Naive B cell (primary cell): ENCODE results near the gene DNAJC7. TPM values are rescaled to one million over a fixed set of nuclear protein-coding genes. Genes with fewer than 3 reads are reported as not detected.

Experiments
- ATAC-seq, 2 donors: fragments of 150-1000 bp; cut with Tn5 transposase; 2 replicates each; pipeline ENCODE4 v1.10.0; 2021; ENCODE audit warnings: low read depth in 2 of 2, mild to moderate bottlenecking in 2 of 2, moderate library complexity in 2 of 2
- DNase-seq: peaks from one replicate; pipeline ENCODE4 v3.0.0; 2022
- H3K27ac Mint-ChIP-seq, 6 donors: one replicate each; pipeline ENCODE4 v1.8.0; 2020 to 2022; ENCODE audit warnings: mild to moderate bottlenecking in 6 of 6, mixed read lengths in 6 of 6, moderate library complexity in 5 of 6, inconsistent platforms in 2 of 6
- H3K27me3 Mint-ChIP-seq, 3 donors: one replicate each; pipeline ENCODE4 v1.8.0; 2021 to 2022; ENCODE audit warnings: mixed read lengths in 3 of 3, mild to moderate bottlenecking in 1 of 3
- H3K36me3 Mint-ChIP-seq, 2 donors: one replicate each; pipeline ENCODE4 v1.8.0; 2020 to 2022; ENCODE audit warnings: mixed read lengths in 2 of 2, inconsistent platforms in 1 of 2, mild to moderate bottlenecking in 1 of 2
- H3K4me1 Mint-ChIP-seq, 3 donors: one replicate each; pipeline ENCODE4 v1.8.0; 2020 to 2022; ENCODE audit warnings: mixed read lengths in 3 of 3, inconsistent platforms in 1 of 3, mild to moderate bottlenecking in 1 of 3, moderate library complexity in 1 of 3
- H3K4me3 Mint-ChIP-seq, 8 donors: one replicate each; pipeline ENCODE4 v1.8.0; 2020 to 2022; ENCODE audit warnings: mild to moderate bottlenecking in 8 of 8, mixed read lengths in 8 of 8, moderate library complexity in 8 of 8, inconsistent platforms in 2 of 8
- H3K9me3 Mint-ChIP-seq, 7 donors: one replicate each; pipeline ENCODE4 v1.8.0; 2020 to 2022; ENCODE audit warnings: mixed read lengths in 7 of 7, mild to moderate bottlenecking in 5 of 7, inconsistent platforms in 2 of 7, moderate library complexity in 1 of 7
- polyA plus RNA-seq, 6 donors: library from polyadenylated mRNA; unstranded; fragments of 300-500 nt; fragmentation: Illumina TruSeq; gene quantifications; one replicate each; pipeline ENCODE4 v1.2.3, GENCODE V29; 2021; ENCODE audit warnings: low read depth in 6 of 6

DNAJC7 gene
- polyA plus RNA-seq, 6 donors from 2014 or later, result 33.4 to 98.0 (median 77.4) TPM

DNA sequence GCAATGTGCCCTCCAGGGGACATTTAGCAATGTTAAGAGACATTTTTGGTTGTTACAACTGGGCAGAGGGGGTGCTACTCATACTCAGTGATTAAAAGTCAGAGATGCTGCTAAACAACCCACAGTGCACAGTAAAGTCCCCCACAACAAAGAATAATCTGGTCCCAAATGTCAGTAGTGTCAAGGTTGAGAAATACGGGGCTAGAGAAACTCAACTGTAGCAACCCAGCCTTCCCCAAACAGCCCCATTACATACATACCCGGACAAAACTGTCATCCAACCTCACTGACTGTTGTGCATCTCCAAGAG lies 20.4 kb downstream of the DNAJC7 start:
- Mint-ChIP-seq H3K27ac (peak overlapping the region; percentile 41 to 98 (median 91)), H3K36me3 (peaks cover 9 to 20% of the 10 kb centered on the region in 2 donors), H3K4me1 (peaks cover 15 to 21% (median 17%) of the 10 kb centered on the region in 3 donors), H3K9me3 (no peaks in the 10 kb centered on the region), H3K4me3 (peak overlapping the region in 6 of 8 donors; percentile 4 to 84 (median 80)), H3K27me3 (no peaks in the 10 kb centered on the region)
- DNase-seq, result no peak
- no peak for ATAC-seq

DNA sequence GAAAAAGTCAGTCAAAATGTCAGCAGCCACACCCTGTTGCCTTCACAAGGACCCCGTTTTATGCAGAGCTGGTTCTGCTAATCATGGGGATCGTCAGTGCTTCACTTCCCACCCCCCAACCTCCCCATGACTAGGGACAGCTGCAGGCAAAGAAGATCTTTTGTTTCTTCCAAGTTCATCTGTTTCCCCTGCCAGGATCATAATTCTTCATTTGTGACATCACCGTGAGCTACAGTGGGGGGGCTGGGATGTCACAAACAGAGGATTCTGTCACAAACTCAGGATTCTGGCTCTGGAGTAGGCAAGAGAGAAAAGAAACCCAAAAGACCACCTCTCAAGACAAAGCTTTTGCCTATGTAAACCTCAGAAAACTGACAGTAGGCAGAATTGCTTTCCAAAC lies 24.7 kb downstream of the DNAJC7 start:
- peaks cover 15 to 21% (median 20%) of the 10 kb centered on the region in 3 donors for H3K4me1 Mint-ChIP-seq
- no peak for DNase-seq
- peaks cover 13 to 19% of the 10 kb centered on the region in 2 donors for H3K36me3 Mint-ChIP-seq
- H3K27me3 Mint-ChIP-seq, result no peaks in the 10 kb centered on the region
- no peak for ATAC-seq
- no peaks in the 10 kb centered on the region for H3K9me3 Mint-ChIP-seq
- H3K4me3 Mint-ChIP-seq, result peak overlapping the region in 1 of 8 donors; percentile 47
- H3K27ac Mint-ChIP-seq, result peak overlapping the region in 1 of 6 donors; percentile 87

DNA sequence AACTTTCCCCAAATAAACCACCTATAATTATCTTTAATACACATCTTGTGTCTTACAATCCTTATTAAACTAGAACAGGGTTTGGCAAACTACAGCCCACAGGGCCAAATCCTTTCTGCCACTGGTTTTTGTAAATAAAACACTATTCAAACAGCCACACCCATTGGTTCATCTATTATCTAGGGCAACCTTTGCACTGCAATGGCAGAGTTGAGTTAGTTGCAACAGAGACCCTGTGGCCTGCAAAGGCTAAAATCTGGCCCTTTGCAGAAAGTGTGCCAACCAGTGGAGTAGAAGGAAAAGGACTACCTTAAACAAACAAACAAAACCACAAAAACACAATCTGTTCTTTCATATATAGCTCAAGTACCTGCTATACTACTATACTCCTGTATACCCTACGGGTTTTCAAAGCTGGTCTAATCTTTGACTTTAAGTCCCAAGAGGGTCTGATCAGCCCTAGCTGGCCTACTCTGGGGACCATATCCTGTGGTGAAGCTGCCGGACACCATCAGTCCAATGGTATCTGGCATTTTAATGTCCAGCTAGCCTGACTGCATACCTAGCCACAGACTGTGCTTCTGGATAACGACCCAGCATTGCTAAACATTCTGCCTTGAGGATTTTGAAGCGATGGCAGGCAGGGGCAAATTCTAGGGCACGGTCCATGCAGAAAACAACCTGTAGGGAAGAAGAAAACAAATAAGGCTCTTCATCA lies 27.4 kb downstream of the DNAJC7 start:
- ATAC-seq, result no peak
- Mint-ChIP-seq H3K4me1 (peaks cover 0 to 5% (median 0%) of the 10 kb centered on the region in 3 donors), H3K4me3 (no peak overlapping the region), H3K9me3 (no peaks in the 10 kb centered on the region), H3K36me3 (peaks cover 7 to 14% of the 10 kb centered on the region in 2 donors), H3K27me3 (no peaks in the 10 kb centered on the region), H3K27ac (no peak overlapping the region)
- no peak for DNase-seq

DNA sequence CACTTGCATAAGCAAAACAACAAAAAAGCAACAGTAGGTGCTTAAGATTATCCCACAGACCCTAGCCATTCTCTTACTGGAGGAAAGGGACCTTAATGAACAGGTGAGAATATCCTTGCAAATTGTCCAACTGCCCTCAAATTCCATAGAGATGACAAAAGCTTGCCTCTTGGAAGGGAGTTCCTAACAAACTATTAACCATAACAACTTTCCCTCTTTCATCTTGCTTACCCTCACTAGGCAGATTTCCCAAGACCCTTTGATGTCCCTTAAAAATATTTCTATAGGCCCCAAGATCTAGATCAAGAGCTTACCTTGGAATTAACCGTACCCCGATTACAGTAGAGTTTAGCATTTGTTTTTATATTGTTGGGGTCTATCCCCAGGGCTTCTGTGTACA lies 28.8 kb downstream of the DNAJC7 start:
- Mint-ChIP-seq H3K27ac (peak overlapping the region in 2 of 6 donors; percentile 30 to 88), H3K4me3 (no peak overlapping the region), H3K4me1 (peaks cover 0 to 11% (median 0%) of the 10 kb centered on the region in 3 donors), H3K36me3 (peaks cover 15 to 17% of the 10 kb centered on the region in 2 donors), H3K27me3 (no peaks in the 10 kb centered on the region), H3K9me3 (no peaks in the 10 kb centered on the region)
- DNase-seq (no peak), ATAC-seq (no peak)

DNA sequence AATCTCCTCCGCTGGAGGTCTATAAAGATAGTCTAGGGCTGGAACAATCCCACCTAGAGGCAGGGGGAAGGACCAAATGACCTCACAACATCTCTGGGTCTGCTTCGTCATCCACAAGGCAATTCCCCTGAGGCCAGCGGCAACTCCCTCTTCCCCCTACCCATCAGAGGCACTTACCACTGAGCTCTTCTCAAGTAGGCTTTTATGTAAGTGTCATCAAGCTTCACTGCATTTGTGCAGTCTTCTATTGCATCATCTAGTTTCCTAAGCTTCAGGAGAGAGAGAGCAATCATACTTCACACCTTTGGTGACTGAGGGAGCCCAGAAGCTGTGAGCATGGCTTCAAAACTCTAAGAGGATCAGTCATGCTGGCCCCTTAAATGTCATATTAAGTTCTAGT lies 29.6 kb downstream of the DNAJC7 start:
- Mint-ChIP-seq H3K27ac (peak overlapping the region in 2 of 6 donors; percentile 37 to 38), H3K4me3 (no peak overlapping the region), H3K36me3 (peaks cover 16 to 17% of the 10 kb centered on the region in 2 donors), H3K4me1 (peaks cover 0 to 12% (median 0%) of the 10 kb centered on the region in 3 donors), H3K9me3 (no peaks in the 10 kb centered on the region), H3K27me3 (no peaks in the 10 kb centered on the region)
- ATAC-seq (no peak), DNase-seq (no peak)

DNA sequence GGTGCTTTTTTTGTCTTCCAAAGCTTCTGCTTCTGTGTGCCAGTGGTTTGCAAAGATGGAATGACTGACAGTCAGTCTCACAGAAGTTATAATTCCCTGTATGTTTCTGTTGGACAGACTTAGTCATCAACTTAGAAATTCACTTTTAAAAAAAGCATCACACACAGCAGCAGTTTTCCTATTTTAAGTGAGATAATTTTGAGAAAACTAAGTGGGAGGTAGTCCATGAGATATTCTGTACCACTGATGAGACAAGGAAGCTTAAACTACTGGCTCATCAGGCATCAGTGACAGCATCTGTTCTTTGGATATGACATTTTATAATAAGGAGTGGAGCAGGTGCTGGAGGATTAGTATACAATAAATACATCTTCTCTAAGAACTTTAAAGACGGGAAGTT lies 30.6 kb downstream of the DNAJC7 start:
- Mint-ChIP-seq H3K4me3 (no peak overlapping the region), H3K9me3 (no peaks in the 10 kb centered on the region), H3K36me3 (peaks cover 22 to 25% of the 10 kb centered on the region in 2 donors), H3K27ac (peak overlapping the region in 1 of 6 donors; percentile 94), H3K4me1 (peaks cover 0 to 12% (median 0%) of the 10 kb centered on the region in 3 donors), H3K27me3 (no peaks in the 10 kb centered on the region)
- ATAC-seq (no peak), DNase-seq (no peak)

DNA sequence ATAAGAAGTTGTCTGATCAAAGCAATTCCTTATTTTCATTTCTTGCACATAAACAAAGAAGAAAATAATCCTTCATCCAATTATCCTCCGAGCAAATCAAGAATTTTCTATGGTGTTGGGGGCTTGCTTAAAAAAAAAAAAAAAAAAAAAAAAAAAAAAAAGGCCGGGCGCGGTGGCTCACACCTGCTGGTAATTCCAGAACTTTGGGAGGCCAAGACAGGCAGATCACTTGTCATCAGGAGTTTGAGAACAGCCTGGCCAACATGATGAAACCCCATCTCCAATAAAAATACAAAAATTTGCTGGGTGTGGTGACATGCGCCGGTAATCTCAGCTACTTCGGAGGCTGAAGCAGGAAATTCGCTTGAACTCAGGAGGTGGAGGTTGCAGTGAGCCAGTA lies 31.3 kb downstream of the DNAJC7 start:
- DNase-seq, result no peak
- no peaks in the 10 kb centered on the region for H3K27me3 Mint-ChIP-seq
- no peak overlapping the region for H3K27ac Mint-ChIP-seq
- peaks cover 0 to 12% (median 0%) of the 10 kb centered on the region in 3 donors for H3K4me1 Mint-ChIP-seq
- H3K9me3 Mint-ChIP-seq, result no peaks in the 10 kb centered on the region
- no peak for ATAC-seq
- H3K4me3 Mint-ChIP-seq, result no peak overlapping the region
- peaks cover 26 to 28% of the 10 kb centered on the region in 2 donors for H3K36me3 Mint-ChIP-seq

DNA sequence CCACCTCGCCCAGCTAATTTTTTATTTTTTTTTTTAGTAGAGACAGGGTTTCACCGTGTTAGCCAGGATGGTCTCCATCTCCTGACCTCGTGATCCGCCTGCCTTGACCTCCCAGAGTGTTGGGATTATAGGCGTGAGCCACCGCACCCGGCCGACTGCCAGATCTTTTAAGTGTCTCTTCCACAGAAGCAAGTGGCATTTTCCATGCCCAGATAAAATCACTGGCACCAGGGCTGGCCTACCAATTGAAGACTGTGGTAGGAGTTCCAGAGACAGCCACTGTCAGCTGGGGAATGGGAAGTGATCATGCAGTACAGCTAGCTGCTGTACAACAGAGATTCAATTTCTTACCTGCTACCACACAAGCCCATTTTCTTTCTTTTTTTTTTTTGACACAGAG lies 32.8 kb downstream of the DNAJC7 start:
- peaks cover 26 to 28% of the 10 kb centered on the region in 2 donors for H3K36me3 Mint-ChIP-seq

DNA sequence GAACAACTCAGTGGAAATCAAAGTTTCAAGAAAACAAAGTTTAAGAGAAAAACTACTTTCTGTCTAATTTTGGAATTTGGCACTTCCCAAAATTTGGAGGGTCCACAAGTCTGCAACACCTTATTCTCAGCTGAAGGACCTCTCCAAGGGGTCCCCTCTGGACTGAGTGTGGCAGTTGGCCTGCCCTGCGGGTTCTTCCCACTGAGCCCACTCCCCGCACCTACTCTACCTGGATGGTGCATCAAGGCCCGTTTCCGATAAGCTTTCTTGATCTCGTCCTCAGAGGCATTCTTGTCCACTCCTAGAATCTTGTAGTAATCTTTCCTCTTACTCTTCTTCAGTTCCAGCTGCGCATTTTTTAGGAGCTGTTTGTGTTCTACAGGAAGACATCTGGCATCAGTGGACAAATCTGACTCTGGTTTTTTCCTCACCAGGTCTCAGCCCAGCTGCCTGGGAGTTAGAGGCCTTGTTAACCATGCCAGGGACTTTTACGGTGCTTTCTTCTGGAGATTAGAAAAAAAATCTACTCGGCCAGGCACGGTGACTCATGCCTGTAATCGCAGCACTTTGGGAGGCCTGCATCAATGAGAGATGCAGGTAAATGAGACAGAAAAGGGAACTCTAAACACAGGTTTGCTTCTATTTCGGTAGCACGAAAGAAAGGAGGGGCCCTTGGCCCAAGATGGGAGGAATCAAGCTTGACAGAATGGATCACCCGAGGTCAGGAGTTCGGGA lies 35.0 kb downstream of the DNAJC7 start:
- H3K36me3 Mint-ChIP-seq, result peaks cover 15 to 19% of the 10 kb centered on the region in 2 donors
- no peak for ATAC-seq
- H3K27ac Mint-ChIP-seq, result peak overlapping the region in 5 of 6 donors; percentile 24 to 78 (median 72)
- no peak for DNase-seq
- H3K27me3 Mint-ChIP-seq, result no peaks in the 10 kb centered on the region
- H3K4me3 Mint-ChIP-seq, result peak overlapping the region in 1 of 8 donors; percentile 52
- H3K4me1 Mint-ChIP-seq, result peaks cover 0 to 7% (median 2%) of the 10 kb centered on the region in 3 donors
- H3K9me3 Mint-ChIP-seq, result no peaks in the 10 kb centered on the region

More for the DNA sequence above, 32.8 kb downstream of the DNAJC7 start:
- H3K4me3 Mint-ChIP-seq, result no peak overlapping the region
- ATAC-seq (no peak), DNase-seq (no peak)
- no peaks in the 10 kb centered on the region for H3K27me3 Mint-ChIP-seq
- no peaks in the 10 kb centered on the region for H3K9me3 Mint-ChIP-seq
- peak overlapping the region in 2 of 6 donors; percentile 26 to 29 for H3K27ac Mint-ChIP-seq
- peaks cover 0 to 12% (median 0%) of the 10 kb centered on the region in 3 donors for H3K4me1 Mint-ChIP-seq

DNA sequence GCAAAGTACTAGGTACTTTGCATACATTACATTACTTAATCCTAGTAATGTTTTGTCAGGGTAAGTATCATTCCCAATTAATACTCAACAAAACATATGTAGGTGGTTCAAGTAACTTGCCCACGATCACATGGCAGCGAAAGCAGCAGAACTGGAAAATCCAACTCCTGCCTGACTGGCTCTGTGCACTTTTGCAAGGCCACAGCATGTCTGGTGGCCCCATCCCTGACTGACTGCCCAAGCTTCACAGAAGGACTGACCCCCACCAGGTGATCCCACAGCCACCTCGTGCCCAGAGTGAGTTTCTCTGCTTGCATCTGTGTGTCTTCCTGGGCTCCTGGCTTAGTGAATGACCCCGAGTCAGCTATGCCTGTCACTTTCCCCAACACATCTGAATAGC lies 39.2 kb downstream of the DNAJC7 start:
- Mint-ChIP-seq H3K27me3 (no peaks in the 10 kb centered on the region), H3K27ac (peak overlapping the region in 1 of 6 donors; percentile 52), H3K36me3 (peaks cover 10 to 11% of the 10 kb centered on the region in 2 donors), H3K4me3 (peak overlapping the region in 1 of 8 donors; percentile 40), H3K4me1 (peaks cover 5 to 19% (median 5%) of the 10 kb centered on the region in 3 donors), H3K9me3 (no peaks in the 10 kb centered on the region)
- DNase-seq (no peak), ATAC-seq (no peak)

DNA sequence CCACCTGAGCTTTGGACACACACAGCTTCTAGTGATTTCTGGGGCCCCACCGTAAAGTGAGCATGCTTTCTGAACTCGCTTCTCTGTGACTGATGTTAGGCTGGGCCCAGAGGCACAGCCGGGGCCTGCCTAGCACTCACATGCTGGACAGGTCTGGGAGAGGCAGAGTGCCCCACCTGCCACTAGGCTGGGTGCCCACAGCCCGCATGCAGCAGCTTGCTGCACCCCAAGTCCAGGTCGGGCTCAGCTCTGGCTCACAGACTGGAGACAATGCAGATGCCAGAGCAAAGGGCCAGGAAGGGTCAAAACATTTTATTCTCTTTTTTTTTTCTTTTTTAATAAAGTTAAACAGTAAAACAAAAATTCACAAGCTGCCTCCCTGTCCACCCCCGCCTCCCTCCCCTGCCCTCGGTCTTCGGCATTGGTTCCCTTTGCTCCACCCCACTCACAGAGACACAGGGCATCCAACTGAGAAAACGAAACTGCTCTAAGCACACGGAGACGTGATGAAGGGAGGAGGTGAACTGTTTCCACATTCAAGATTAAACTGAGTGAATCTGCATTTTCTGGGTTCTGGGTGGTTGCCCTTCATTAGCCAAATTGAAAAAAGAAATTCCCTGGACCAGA lies 41.0 kb downstream of the DNAJC7 start:
- H3K27me3 Mint-ChIP-seq, result no peaks in the 10 kb centered on the region
- no peak overlapping the region for H3K4me3 Mint-ChIP-seq
- ATAC-seq (peak in 1 of 2 donors; percentile 38), DNase-seq (no peak)
- peaks cover 0 to under 1% of the 10 kb centered on the region in 2 donors for H3K36me3 Mint-ChIP-seq
- peak overlapping the region in 1 of 6 donors; percentile 33 for H3K27ac Mint-ChIP-seq
- H3K4me1 Mint-ChIP-seq, result peaks cover 13 to 32% (median 15%) of the 10 kb centered on the region in 3 donors
- H3K9me3 Mint-ChIP-seq, result no peaks in the 10 kb centered on the region

DNA sequence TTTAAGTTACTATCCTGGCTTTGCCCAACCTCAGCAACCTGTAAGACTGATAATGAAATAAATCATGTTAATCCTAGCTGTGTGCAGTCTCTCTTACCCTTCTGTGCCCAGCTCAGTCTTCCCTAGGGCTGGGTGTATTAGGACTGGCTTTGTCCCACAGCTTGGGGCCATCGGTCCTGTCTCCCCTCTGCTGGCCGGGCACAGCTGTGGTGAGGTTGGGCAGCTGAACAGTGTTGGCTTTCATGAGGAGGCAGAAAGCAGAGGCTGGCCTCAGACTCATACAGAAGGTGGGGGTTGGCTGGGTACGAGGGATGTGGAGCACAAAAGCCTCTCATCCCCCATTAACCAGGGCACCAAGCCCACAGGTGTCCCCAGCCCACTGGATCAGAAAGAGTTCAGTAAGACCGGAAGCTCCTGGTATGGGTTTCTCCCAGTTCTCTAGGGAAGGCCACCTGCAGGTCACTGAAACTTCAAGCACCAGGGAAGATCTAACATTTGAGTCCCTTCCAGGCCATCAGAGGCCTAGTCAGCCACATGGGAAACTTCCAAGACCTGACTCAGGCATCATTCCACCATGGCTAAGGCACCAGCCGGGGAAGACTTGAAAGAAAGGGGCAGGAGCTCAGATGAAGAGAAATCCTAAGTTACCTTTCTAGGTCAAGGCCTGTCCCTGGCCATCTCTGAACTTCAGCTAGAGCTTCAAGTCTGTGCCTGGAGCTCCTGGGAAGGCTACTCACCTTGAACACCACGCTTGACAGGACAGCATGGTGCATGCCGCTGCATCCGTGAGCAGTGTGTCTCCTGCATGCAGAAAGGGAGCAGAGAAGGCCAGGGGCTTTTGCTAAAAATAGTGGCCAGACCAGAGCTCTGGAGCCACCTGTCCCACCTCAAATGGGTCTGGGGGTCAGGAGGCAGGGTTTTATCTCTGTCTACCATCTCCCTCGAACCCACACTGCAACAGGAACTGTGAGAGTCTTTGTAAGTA lies 41.8 kb downstream of the DNAJC7 start:
- Mint-ChIP-seq H3K27ac (peak overlapping the region in 2 of 6 donors; percentile 67 to 81), H3K9me3 (no peaks in the 10 kb centered on the region), H3K36me3 (no peaks in the 10 kb centered on the region), H3K4me3 (no peak overlapping the region), H3K27me3 (no peaks in the 10 kb centered on the region), H3K4me1 (peaks cover 17 to 40% (median 21%) of the 10 kb centered on the region in 3 donors)
- no peak for ATAC-seq
- no peak for DNase-seq
